ENCODE results near the gene FTCD.

DNA sequence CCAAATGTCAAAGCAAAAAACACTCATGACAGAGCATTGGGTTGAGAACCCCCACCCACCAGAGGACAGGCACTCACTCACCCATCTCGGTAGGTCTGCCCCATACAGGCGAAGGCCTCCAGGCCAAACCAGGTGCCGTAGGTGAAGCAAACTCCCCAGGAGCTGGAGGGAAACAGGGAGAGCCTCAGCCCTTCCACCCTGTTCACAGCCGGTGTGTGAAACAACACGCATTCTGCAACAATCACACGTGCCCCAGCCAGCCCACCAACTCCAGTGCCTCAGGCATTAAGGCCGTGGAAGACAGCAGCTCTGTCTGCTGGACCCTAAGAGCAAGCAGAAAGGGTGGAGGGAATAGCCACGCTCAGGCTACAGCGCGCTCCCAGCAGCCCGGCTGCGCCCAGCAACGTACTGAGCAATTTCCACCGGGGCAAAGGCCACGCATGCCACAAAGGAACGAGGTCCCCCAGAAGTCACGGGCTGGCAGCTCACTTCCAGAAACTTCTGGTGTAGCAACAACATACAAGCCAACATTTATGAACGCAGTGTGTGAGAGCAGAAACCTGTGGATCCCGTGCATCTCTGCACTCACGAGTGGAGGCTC lies 40.3 kb upstream of the FTCD start:
- TF ChIP-seq CTCF (conservative IDR thresholded peaks at IDR 0.05 in 1 of 2, IDR thresholded peaks at IDR 0.05 in 1 of 2; ENCODE audit: low read depth in 1 of 2, low read length in 2 of 2) (no peak), EZH2 (IDR thresholded peaks at IDR 0.05; ENCODE audit: low read length, missing control alignments) (no peak)

All from fibroblast of lung (primary cell).